Measurements from ENCODE around the gene PACS2. TPM values are rescaled to one million over a fixed set of nuclear protein-coding genes. Genes with fewer than 3 reads are reported as not detected.

Gene PACS2
- polyA plus RNA-seq, 3 donors, result 3.1 to 87.0 (median 3.7) TPM

GRCh38 chr14:105390849-105391500 lies 76.4 kb downstream of the PACS2 start:
- intact Hi-C loops (cut with micrococcal nuclease), result loop anchor here in 1 of 2 donors (2.0 kb wide), 1 partner anchor 14 kb away; no protein-coding TSS in a partner anchor
- peaks cover 0 to 22% of the 10 kb centered on the region in 2 donors for H3K36me3 Mint-ChIP-seq
- no peaks in the 10 kb centered on the region for H3K9me3 Mint-ChIP-seq
- peak overlapping the region; percentile 64 for H3K4me2 ChIP-seq (replicated peaks; ENCODE audit: extremely low read depth, low read length, poor library complexity, severe bottlenecking)
- no peaks in the 10 kb centered on the region for H4K20me1 ChIP-seq (ENCODE audit: insufficient read depth, low read length)
- peak overlapping the region; percentile 82 to 87 for H3K27ac ChIP-seq (ENCODE audit: low read depth in 1 of 2, low read length in 2 of 2)
- peaks cover 70% of the 10 kb centered on the region for H3K4me1 Mint-ChIP-seq
- peaks cover 89 to 100% of the 10 kb centered on the region in 2 donors for H3K4me1 ChIP-seq (ENCODE audit: control insufficient read depth in 1 of 2, insufficient read depth in 2 of 2, low read length in 2 of 2)
- H3K27me3 Mint-ChIP-seq (ENCODE audit: low read depth in 3 of 3), result no peaks in the 10 kb centered on the region
- WGBS (ENCODE audit: insufficient coverage), result 94% methylated on average over 15 of the region's 24 CpGs
- peak overlapping the region; percentile 56 for H3K9ac ChIP-seq (ENCODE audit: insufficient read depth, low read length, poor library complexity, severe bottlenecking)
- no peak overlapping the region for H3K4me3 Mint-ChIP-seq
- no peak overlapping the region for H2AFZ ChIP-seq (ENCODE audit: insufficient read depth, low read depth, low read length, poor library complexity, severe bottlenecking)
- H3K79me2 ChIP-seq (ENCODE audit: insufficient read depth, low read length), result no peaks in the 10 kb centered on the region
- no peak for TF ChIP-seq CTCF (IDR thresholded peaks at IDR 0.05)
- DNase-seq, result no peak
- H3K4me3 ChIP-seq (replicated peaks in 1 of 3; ENCODE audit: low read depth in 2 of 3, low read length in 3 of 3), result peak overlapping the region in 1 of 3 experiments; percentile 49
- H3K27me3 ChIP-seq (ENCODE audit: control insufficient read depth in 2 of 2, insufficient read depth in 2 of 2, low read length in 2 of 2), result no peaks in the 10 kb centered on the region
- H3K36me3 ChIP-seq (replicated peaks in 1 of 2; ENCODE audit: control insufficient read depth in 1 of 2, insufficient read depth in 2 of 2, low read length in 2 of 2), result no peaks in the 10 kb centered on the region
- H3K9me3 ChIP-seq (replicated peaks in 1 of 2; ENCODE audit: control insufficient read depth in 1 of 2, insufficient read depth in 1 of 2, low read length in 2 of 2), result no peaks in the 10 kb centered on the region
- H3K27ac Mint-ChIP-seq, result peak overlapping the region; percentile 35 to 96 (median 92)

DNA sequence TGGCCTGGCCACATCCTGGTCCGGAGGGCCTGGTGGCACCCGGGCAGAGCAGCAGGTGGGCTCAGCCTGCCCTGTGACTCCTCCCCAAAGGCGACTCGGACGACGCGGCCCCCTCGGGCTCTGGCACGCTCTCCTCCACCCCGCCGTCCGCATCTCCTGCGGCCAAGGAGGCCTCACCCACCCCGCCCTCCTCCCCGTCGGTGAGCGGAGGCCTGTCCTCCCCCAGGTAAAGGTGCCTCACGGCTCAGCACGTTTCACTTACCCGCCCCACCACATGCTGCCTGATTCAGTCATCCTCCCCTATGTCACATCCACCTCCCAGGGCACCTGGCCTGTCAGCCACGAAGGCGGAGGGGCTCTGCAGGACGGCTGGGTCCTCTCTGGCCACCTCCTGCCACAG lies 77.0 kb downstream of the PACS2 start:
- intact Hi-C loops (cut with micrococcal nuclease), result loop anchor here in 1 of 2 donors (2.0 kb wide), 1 partner anchor 13 kb away; no protein-coding TSS in a partner anchor
- H3K4me1 ChIP-seq (ENCODE audit: control insufficient read depth in 1 of 2, insufficient read depth in 2 of 2, low read length in 2 of 2), result peaks cover 93 to 100% of the 10 kb centered on the region in 2 donors
- Mint-ChIP-seq H3K4me1 (peaks cover 72% of the 10 kb centered on the region), H3K4me3 (no peak overlapping the region), H3K27ac (peak overlapping the region in 4 of 7 donors; percentile 15 to 76 (median 65)), H3K36me3 (peaks cover 0 to 22% of the 10 kb centered on the region in 2 donors), H3K27me3 (ENCODE audit: low read depth in 3 of 3) (no peaks in the 10 kb centered on the region), H3K9me3 (no peaks in the 10 kb centered on the region)
- H3K9me3 ChIP-seq (replicated peaks in 1 of 2; ENCODE audit: control insufficient read depth in 1 of 2, insufficient read depth in 1 of 2, low read length in 2 of 2), result no peaks in the 10 kb centered on the region
- no peak overlapping the region for H2AFZ ChIP-seq (ENCODE audit: insufficient read depth, low read depth, low read length, poor library complexity, severe bottlenecking)
- H3K9ac ChIP-seq (ENCODE audit: insufficient read depth, low read length, poor library complexity, severe bottlenecking), result no peak overlapping the region
- H3K4me3 ChIP-seq (replicated peaks in 1 of 3; ENCODE audit: low read depth in 2 of 3, low read length in 3 of 3), result no peak overlapping the region
- no peak for DNase-seq
- no peak overlapping the region for H3K4me2 ChIP-seq (replicated peaks; ENCODE audit: extremely low read depth, low read length, poor library complexity, severe bottlenecking)
- no peaks in the 10 kb centered on the region for H4K20me1 ChIP-seq (ENCODE audit: insufficient read depth, low read length)
- no peaks in the 10 kb centered on the region for H3K27me3 ChIP-seq (ENCODE audit: control insufficient read depth in 2 of 2, insufficient read depth in 2 of 2, low read length in 2 of 2)
- WGBS (ENCODE audit: insufficient coverage), result 98% methylated on average over 21 of the region's 23 CpGs
- no peaks in the 10 kb centered on the region for H3K79me2 ChIP-seq (ENCODE audit: insufficient read depth, low read length)
- no peak for TF ChIP-seq CTCF (IDR thresholded peaks at IDR 0.05)
- no peaks in the 10 kb centered on the region for H3K36me3 ChIP-seq (replicated peaks in 1 of 2; ENCODE audit: control insufficient read depth in 1 of 2, insufficient read depth in 2 of 2, low read length in 2 of 2)
- H3K27ac ChIP-seq (ENCODE audit: low read depth in 1 of 2, low read length in 2 of 2), result peak overlapping the region in 1 of 2 donors; percentile 82
